GM13977 (cell line): ENCODE results near the gene ZNF17.

Experiments used
- DNase-seq: peaks from one replicate; pipeline ENCODE4 v3.0.0; 2012; ENCODE audit warnings: low spot score
- in situ Hi-C: fragments of 300-500 bp; cut with MboI; formaldehyde crosslinking; loops from one replicate; pipeline ENCODE4 v1.12.0; 2022; ENCODE audit warnings: low sequenced_read_pairs, low pct_unique_long_range_greater_than_20kb, mixed read lengths, inconsistent platforms; ENCODE audit not compliant: unreplicated experiment
- TF ChIP-seq, protein P1 (sequence below): IDR thresholded peaks from 2 replicates; pipeline ENCODE4 v1.5.1; 2012; ENCODE audit warnings: mild to moderate bottlenecking, control low read depth; ENCODE audit not compliant: insufficient read depth; ENCODE audit errors: extremely low read depth, missing control alignments

The ZNF17 gene

GRCh38 chr19:57434386-57435061, 23.6 kb downstream of the ZNF17 start:
- DNase-seq = peak; percentile 48
- TF ChIP-seq, protein P1, sequence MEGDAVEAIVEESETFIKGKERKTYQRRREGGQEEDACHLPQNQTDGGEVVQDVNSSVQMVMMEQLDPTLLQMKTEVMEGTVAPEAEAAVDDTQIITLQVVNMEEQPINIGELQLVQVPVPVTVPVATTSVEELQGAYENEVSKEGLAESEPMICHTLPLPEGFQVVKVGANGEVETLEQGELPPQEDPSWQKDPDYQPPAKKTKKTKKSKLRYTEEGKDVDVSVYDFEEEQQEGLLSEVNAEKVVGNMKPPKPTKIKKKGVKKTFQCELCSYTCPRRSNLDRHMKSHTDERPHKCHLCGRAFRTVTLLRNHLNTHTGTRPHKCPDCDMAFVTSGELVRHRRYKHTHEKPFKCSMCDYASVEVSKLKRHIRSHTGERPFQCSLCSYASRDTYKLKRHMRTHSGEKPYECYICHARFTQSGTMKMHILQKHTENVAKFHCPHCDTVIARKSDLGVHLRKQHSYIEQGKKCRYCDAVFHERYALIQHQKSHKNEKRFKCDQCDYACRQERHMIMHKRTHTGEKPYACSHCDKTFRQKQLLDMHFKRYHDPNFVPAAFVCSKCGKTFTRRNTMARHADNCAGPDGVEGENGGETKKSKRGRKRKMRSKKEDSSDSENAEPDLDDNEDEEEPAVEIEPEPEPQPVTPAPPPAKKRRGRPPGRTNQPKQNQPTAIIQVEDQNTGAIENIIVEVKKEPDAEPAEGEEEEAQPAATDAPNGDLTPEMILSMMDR = no peak
- in situ Hi-C loops = no loop called here

DNA sequence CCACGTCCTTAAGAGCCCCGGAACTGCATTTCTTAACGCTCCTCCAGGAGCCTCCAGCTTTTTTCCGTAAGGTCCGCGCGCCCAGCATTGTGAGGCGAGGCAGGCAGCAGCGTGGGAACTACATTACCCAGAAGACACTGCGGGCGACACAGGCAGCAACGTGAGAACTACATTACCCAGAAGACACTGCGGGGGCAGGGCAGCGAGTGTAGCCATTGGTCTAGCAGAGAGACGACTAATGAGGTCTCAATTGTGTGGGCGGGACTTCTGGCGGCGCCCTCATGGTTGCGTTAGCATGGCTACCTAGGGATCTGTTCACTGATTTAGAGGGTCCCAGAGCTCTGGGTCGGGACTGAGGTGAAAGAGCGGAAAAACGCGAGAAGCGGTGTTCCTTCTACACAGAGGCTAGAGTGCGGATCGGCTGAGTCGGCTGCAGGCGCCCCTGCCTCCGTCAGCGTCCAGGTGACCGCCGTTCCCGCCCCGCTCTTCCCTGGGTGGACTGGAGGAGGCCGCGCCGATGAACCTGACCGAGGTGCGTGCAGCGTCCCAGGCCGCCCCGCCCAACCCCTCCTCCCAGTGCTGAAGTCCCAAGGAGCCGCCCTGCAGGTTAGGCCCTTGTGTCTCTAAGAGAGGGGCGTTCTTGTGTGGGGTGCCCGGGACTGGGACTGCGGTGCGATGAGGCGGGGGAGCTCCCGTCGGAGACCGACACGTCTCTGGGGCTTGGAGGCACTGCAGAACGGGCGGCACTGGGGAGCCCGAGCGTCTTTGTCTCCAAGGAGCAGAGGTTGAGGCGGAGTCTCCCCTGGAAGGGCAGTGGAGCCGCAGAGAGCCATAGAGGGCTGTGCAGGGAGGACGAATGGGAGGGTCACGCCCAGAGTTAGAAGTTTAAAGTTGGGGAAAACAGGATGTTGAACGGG, 24.4 kb downstream of the ZNF17 start, which contains the start of gene ZNF749:
Gene ZNF749 (plus strand): TSS at position 264 of the 917 bp plus-strand sequence. CDS start 254 bp downstream, at position 518.
- in situ Hi-C loops = no loop called here
- DNase-seq = peak; percentile 96
- TF ChIP-seq, protein P1 = no peak

DNA sequence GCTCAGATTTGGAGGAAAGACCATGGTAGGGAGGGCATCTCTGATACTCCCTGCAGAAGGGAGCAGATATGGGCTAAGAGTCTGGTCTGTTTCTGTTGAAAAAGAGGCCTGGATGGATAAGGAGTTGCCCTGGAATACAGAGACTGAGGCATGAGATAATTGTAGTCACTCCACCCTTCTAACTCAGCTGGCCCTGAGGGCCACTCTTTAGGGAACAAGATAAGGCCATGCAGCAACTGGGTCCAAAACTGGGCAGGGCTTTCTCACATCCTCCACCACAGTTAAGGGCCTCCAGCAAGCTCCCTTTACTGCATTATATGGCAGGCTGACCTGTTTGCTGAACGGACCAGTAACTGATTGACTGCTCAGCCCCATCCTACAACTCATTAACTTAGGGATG, 25.5 kb downstream of the ZNF17 start:
- in situ Hi-C loops = no loop called here
- no peak for DNase-seq
- TF ChIP-seq, protein P1 = no peak

- no peak for DNase-seq
- in situ Hi-C loops = no loop called here
- TF ChIP-seq, protein P1 = no peak
These were observed 27.0 kb downstream of the ZNF17 start for GRCh38 chr19:57437931-57438330.

GRCh38 chr19:57438925-57439324, 28.0 kb downstream of the ZNF17 start:
- in situ Hi-C loops = no loop called here
- no peak for DNase-seq
- TF ChIP-seq, protein P1 = no peak

DNA sequence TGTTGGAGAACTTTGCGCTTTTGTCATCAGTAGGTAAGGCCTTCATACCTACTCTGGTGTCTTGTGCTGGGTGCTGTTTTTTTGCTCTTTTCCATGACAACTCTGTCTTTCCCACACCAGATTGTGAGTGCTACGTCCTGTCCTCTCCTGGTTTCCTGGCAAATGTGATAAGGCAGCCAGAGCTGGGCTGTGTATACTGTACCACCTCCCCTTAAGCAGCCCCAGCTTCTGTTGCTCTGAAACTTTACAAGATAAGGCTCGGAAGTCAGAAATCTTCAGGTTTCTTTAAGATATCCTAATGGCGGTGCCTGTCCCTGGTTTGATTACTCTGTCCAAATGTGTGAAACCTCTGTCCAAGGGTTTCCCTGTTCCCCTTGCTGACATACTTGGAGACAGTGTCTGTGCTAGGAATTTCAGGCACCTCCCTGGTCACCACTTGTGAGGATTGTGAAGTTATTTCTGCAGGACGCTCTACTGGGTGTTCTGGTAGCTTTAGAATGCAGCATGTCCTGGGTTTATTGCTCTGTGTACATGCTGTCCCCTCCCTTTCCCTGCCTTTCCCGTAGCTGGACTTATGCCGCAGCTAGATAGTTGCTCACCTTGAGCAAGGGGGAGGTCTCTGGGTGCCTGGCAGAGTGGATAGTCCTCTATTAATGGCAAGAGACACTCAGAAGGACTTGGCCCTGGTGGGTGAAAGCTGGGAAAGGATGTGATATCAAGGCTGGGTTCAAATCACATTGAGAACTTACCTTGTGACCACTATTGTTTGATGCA, 31.2 kb downstream of the ZNF17 start:
- DNase-seq = no peak
- TF ChIP-seq, protein P1 = no peak
- in situ Hi-C loops = no loop called here
